Ascending aorta (tissue), 2 donors: ENCODE measurements around the gene FLYWCH1. TPM values are rescaled to one million over a fixed set of nuclear protein-coding genes. Genes with fewer than 3 reads are reported as not detected.
A peak's percentile ranks its signal among the peaks of the same experiment; 100 is the strongest.
"Not testable (repeated sequence)": the region's sequence is repeated elsewhere in the genome, so short reads cannot be mapped to it uniquely, and the experiment has no call there.

Source experiments
- DNase-seq, 2 donors: peaks; one replicate each; pipeline ENCODE4 v3.0.0-alpha.2; 2019; ENCODE audit warnings: low spot score in 2 of 2
- H3K27ac ChIP-seq, 2 donors: fragments of 200-600 bp; sonication (generic); one replicate each; pipeline ENCODE4 v1.5.1; 2016 to 2017; ENCODE audit warnings: mild to moderate bottlenecking in 1 of 2
- H3K27me3 ChIP-seq: fragments of 200-600 bp; sonication (generic); one replicate; pipeline ENCODE4 v1.5.1; 2017
- H3K36me3 ChIP-seq, 2 donors: fragments of 200-600 bp; sonication (generic); one replicate each; pipeline ENCODE4 v1.5.1; 2016
- H3K4me1 ChIP-seq, 2 donors: fragments of 200-600 bp; sonication (generic); one replicate each; pipeline ENCODE4 v1.5.1; 2016 to 2017; ENCODE audit warnings: mild to moderate bottlenecking in 1 of 2
- H3K4me3 ChIP-seq, 2 donors: fragments of 200-600 bp; sonication (generic); one replicate each; pipeline ENCODE4 v1.5.1; 2016 to 2017; ENCODE audit warnings: mild to moderate bottlenecking in 1 of 2
- H3K9me3 ChIP-seq, 2 donors: fragments of 200-600 bp; sonication (generic); one replicate each; pipeline ENCODE4 v1.5.1; 2016
- intact Hi-C: fragments of 100-400 bp; cut with DNase I; formaldehyde crosslinking; loops from one replicate; pipeline ENCODE4 v1.15.1; 2023
- total RNA-seq: library from RNA; depleted of rRNA; stranded (reverse); fragments of >200 nt; gene quantifications from one replicate; pipeline ENCODE4 v1.1.0, GENCODE V29; 2016
- TF ChIP-seq, protein P1 (sequence below), 3 experiments: fragments of 200-600 bp in 2 of 3; fragments of 450-650 bp in 1 of 3; sonication (generic) in 2 of 3; IDR thresholded peaks; one replicate each; pipeline ENCODE4 v1.5.1; 2016 to 2019; ENCODE audit warnings: antibody characterized with exemption in 3 of 3, mild to moderate bottlenecking in 1 of 3, moderate library complexity in 1 of 3

FLYWCH1 gene
- total RNA-seq, 1 donor from 2014 or later: 74.3 TPM

DNA sequence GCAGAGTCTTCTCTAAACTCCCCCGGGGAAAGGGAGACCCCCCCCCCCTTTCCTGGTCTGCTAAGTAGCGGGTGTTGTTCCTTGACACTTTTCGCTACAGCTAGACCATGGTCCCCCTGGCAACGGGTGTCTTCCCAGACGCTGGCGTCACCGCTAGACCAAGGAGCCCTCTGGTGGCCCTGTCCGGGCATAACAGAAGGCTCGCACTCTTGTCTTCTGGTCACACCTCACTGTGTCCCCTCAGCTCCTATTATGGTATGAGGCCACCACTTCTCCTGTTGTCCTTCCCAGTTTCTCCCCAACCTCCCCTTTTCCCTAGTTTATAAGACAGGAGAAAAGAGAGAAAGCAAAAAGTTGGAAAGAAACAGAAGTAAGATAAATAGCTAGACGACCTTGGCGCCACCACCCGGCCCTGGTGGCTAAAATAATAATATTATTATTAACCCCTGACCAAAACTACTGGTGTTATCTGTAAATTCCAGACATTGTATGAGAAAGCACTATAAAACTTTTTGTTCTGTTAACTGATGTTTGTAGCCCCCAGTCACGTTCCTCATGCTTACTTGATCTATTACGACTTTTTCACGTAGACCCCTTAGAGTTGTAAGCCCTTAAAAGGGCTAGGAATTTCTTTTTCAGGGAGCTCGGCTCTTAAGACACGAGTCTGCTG is 4.5 kb upstream of the FLYWCH1 start:
- H3K4me1 ChIP-seq: peaks cover 0 to 15% of the 10 kb centered on the region in 2 donors
- not testable (repeated sequence) for H3K4me3 ChIP-seq, H3K9me3 ChIP-seq, H3K36me3 ChIP-seq, H3K27me3 ChIP-seq
- intact Hi-C loops: loop anchor here (5.0 to 10.0 kb wide), 2 partner anchors 155 to 248 kb away; partner anchors contain the start of gene SRRM2
- peak in 1 of 2 donors; percentile 81 for DNase-seq
- TF ChIP-seq, protein P1, sequence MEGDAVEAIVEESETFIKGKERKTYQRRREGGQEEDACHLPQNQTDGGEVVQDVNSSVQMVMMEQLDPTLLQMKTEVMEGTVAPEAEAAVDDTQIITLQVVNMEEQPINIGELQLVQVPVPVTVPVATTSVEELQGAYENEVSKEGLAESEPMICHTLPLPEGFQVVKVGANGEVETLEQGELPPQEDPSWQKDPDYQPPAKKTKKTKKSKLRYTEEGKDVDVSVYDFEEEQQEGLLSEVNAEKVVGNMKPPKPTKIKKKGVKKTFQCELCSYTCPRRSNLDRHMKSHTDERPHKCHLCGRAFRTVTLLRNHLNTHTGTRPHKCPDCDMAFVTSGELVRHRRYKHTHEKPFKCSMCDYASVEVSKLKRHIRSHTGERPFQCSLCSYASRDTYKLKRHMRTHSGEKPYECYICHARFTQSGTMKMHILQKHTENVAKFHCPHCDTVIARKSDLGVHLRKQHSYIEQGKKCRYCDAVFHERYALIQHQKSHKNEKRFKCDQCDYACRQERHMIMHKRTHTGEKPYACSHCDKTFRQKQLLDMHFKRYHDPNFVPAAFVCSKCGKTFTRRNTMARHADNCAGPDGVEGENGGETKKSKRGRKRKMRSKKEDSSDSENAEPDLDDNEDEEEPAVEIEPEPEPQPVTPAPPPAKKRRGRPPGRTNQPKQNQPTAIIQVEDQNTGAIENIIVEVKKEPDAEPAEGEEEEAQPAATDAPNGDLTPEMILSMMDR (IDR thresholded peaks at IDR 0.05): peak; percentile 27 to 76 (median 66)
- peak overlapping the region in 1 of 2 donors; percentile 64 for H3K27ac ChIP-seq

DNA sequence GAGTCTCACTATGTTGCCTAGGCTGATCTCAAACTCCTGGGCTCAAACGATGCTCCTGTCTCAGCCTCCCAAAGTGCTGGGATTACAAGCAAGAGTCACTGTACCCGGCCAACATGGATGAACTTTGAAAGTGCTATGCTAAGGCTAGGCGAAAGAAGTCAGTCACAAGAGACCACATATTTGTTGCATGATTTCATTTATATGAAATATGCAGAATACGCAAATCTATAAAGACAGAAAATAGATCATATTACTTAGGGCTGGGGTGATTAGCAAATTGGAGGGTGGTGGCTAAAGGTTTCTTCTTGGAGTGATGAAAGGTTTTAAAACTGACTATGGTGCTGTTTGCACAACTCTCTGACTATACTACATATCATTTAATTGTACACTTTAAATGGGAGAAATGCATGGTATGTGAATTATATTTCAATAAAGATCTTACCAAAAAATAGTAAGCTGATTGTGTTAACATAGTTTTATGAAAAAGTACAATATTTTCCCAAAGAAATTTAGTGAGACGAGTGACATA is 1.2 kb upstream of the FLYWCH1 start:
- Histone ChIP-seq H3K4me1 (peaks cover 0 to 23% of the 10 kb centered on the region in 2 donors), H3K9me3 (no peaks in the 10 kb centered on the region), H3K36me3 (peaks cover 11 to 12% of the 10 kb centered on the region in 2 donors), H3K27me3 (no peaks in the 10 kb centered on the region), H3K27ac (no peak overlapping the region), H3K4me3 (no peak overlapping the region)
- intact Hi-C loops: loop anchor here (5.0 to 10.0 kb wide), 3 partner anchors 43 to 376 kb away; partner anchors contain the start of genes CEMP1, PDPK1 and PKMYT1
- TF ChIP-seq, protein P1 (IDR thresholded peaks at IDR 0.05): no peak
- no peak for DNase-seq

DNA sequence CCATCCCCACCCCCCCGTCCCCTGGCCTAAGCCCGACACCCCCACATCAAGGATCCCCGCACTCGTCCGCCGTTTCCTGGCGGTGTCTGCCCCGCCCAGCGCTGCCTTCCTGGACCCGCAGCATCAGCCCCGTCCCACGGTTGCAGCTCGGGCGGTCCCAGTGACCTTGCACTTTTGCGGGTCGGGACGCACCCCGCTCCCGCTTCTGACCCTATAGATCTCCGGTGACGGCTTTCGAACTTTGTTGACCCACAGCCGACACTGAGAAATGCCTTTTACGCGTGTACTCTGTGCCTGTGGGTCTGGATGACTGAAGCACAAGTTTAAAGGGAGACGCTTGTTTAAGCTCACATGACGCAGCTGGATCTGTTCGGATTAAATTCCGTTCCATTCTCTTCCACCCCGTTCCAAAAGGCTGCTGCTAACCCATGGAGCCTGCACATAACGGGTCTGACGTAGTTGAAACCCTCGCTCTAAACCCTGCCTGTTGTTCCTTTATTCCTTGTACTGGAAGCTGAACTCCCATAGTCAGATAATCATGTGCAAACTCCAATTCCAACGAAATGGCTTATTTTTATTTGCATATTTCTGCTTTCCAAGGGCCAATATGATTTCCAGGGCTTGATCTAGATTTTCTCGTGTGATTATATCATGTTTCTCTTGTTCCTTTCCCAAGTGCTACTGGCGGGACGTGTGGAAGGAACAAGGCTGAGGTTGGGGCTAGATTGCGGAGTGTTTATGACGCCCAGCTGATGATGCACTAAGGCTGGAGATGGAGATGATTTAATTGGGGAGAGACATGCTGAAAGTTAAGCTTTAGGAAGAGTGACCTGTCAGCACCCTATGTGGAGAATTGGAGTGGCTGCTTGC is 834 bp downstream of the FLYWCH1 start:
- intact Hi-C loops: loop anchor here (5.0 to 10.0 kb wide), 3 partner anchors 45 to 378 kb away; partner anchors contain the start of genes CEMP1, PDPK1 and PKMYT1

DNA sequence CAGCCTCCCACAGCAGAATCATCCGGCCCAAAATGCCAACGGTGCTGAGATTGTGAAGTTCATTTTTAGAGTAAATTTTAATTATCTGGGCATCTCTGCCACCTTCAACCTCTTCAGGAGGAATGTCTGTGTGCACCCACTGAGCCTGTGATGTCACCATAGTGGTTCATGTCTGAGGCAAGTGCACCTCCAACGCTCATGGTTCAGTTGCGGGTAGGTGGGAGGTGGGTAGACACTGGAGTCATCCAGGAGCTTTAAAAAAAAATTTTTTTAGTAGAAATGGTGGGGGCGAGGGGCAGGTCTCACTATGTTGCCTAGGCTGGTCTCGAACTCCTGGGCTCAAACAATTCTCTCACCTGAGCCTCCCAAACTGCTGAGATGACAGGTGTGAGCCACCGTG is 1.9 kb downstream of the FLYWCH1 start:
- Histone ChIP-seq H3K36me3 (peaks cover 15 to 20% of the 10 kb centered on the region in 2 donors), H3K4me1 (peaks cover 0 to 12% of the 10 kb centered on the region in 2 donors), H3K27ac (no peak overlapping the region), H3K4me3 (peak overlapping the region in 1 of 2 donors; percentile 87), H3K9me3 (no peaks in the 10 kb centered on the region), H3K27me3 (no peaks in the 10 kb centered on the region)
- intact Hi-C loops: loop anchor here (5.0 to 10.0 kb wide), 3 partner anchors 46 to 379 kb away; partner anchors contain the start of genes CEMP1, PDPK1 and PKMYT1
- DNase-seq: no peak
- TF ChIP-seq, protein P1 (IDR thresholded peaks at IDR 0.05): no peak

More for the DNA sequence above, 834 bp downstream of the FLYWCH1 start:
- Histone ChIP-seq H3K36me3 (peaks cover 14 to 20% of the 10 kb centered on the region in 2 donors), H3K4me1 (peaks cover 0 to 12% of the 10 kb centered on the region in 2 donors), H3K27ac (peak overlapping the region; percentile 83 to 88), H3K27me3 (no peaks in the 10 kb centered on the region), H3K4me3 (peak overlapping the region; percentile 73 to 87), H3K9me3 (no peaks in the 10 kb centered on the region)
- TF ChIP-seq, protein P1 (IDR thresholded peaks at IDR 0.05): peak in 1 of 3 experiments; percentile 1
- DNase-seq: peak in 1 of 2 donors; percentile 73

DNA sequence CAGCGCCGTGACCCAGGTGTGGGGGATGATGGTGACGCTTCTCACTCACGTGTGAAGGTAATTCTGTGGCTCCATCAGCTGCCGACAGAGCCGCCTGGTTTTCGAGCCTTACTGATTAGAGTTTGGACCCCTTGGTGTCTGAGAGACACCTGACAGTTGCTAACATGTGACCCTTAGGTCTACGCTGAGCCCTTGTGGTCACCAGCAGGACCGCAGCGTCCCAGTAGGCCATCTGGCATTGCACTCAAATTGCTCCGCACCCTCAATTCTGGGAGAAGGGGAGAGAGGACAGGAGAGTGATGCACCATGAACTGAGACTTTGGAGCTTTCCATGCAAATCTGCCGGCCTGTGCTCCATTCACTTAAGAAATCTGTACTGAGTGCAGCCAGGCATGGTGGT is 2.5 kb downstream of the FLYWCH1 start:
- Histone ChIP-seq H3K27ac (no peak overlapping the region), H3K27me3 (no peaks in the 10 kb centered on the region), H3K36me3 (peaks cover 19 to 20% of the 10 kb centered on the region in 2 donors), H3K4me3 (no peak overlapping the region), H3K9me3 (no peaks in the 10 kb centered on the region), H3K4me1 (peaks cover 2 to 16% of the 10 kb centered on the region in 2 donors)
- intact Hi-C loops: loop anchor here (5.0 to 10.0 kb wide), 3 partner anchors 47 to 379 kb away; partner anchors contain the start of genes CEMP1, PDPK1 and PKMYT1
- TF ChIP-seq, protein P1 (IDR thresholded peaks at IDR 0.05): no peak
- no peak for DNase-seq
